A549 treated with Mapracorat at 1 μM for 4 hours (cell line): ENCODE results near the gene PIAS2. TPM values are rescaled to one million over a fixed set of nuclear protein-coding genes. Genes with fewer than 3 reads are reported as not detected.

Experiments used
- total RNA-seq: library from RNA; stranded (reverse); fragments of 200-300 nt; extraction: Qiagen RNA extraction; gene quantifications from 5 replicates; pipeline ENCODE4 v1.2.3, GENCODE V29; 2022

Gene PIAS2
- total RNA-seq, result 7.6 to 9.9 TPM (median 7.9 TPM) in 5 replicates

GRCh38 chr18:46917108-46917802, at the start of gene PIAS2, which contains the start of gene KATNAL2:
TSS of gene PIAS2 (minus strand) at chr18:46917507. CDS start at chr18:46917345, 162 bp downstream.
TSS of gene KATNAL2 (plus strand) at chr18:46917602. CDS start at chr18:46946873, 29,271 bp downstream.

DNA sequence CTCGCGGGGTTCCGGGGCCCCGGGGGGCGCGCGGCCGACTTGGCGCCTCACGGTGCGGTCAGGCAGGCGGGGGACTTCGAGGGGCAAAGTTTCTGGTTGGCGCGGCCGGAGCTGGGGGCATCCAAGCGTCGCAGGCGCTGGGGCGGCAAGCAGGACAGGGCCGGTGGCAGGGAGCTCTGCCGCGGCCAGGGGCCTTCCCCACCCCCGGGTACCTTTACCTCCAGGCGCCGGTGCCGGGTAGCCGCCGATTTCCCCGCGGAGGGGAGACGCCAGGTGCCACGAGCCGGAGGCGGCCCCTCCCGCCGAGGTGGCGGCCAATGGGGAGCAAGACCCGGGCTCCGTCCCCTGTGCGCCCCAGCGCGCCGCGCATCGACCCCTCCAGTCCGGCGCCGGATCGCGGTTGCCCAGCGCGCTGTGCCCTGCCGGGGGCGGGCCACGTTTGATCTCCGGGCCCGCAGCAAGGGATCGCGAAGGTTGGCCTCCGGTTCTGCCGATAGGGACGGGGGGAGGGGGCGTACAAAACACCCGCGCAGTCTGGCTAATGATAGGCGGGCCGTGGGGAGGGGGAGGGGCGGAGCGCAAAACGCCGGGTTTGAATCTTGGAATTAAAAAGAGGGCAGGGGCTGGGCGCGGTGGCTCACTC, 160.6 kb downstream of the PIAS2 start, which contains the start of gene ST8SIA5:
Gene ST8SIA5 (minus strand): TSS at position 495 of the 643 bp plus-strand sequence. CDS start 545 bp downstream, outside the sequence.

Other genes with a start within 250 kb of the PIAS2 start
- gene ST8SIA5, start 160.5 kb downstream of the PIAS2 start, total RNA-seq, result not detected in 5 replicates
- gene KATNAL2, start 95 bp upstream of the PIAS2 start, total RNA-seq, result 1.3 to 2.4 TPM (median 1.8 TPM) in 5 replicates
- not detected in 5 replicates for gene ELOA2, start 118.1 kb upstream of the PIAS2 start, total RNA-seq
- 8.8 to 9.5 TPM (median 9.4 TPM) in 5 replicates for gene HDHD2, start 233.0 kb upstream of the PIAS2 start, total RNA-seq